Heart right ventricle (tissue), 16 donors: ENCODE results near the gene PNKP. TPM values are rescaled to one million over a fixed set of nuclear protein-coding genes. Genes with fewer than 3 reads are reported as not detected.

Experiments
- ATAC-seq, 8 donors: fragments of 200-7000 bp; cut with Tn5 transposase; one replicate each; pipeline ENCODE4 v1.9.1; 2020; ENCODE audit warnings: mild to moderate bottlenecking in 8 of 8, moderate library complexity in 8 of 8, moderate number of reproducible peaks in 1 of 8
- DNase-seq, 2 donors: peaks; one replicate each; pipeline ENCODE4 v3.0.0-alpha.2; 2020
- H3K27ac ChIP-seq, 10 donors: fragments of 200-600 bp; sonication (generic) in 2 of 10; one replicate each; pipeline versions ENCODE4 v1.5.0 to v1.8.0; 2020 to 2022; ENCODE audit warnings: mild to moderate bottlenecking in 3 of 10
- H3K27me3 ChIP-seq, 7 donors: fragments of 200-600 bp; one replicate each; pipeline ENCODE4 v1.8.0; 2021 to 2022; ENCODE audit warnings: mild to moderate bottlenecking in 2 of 7
- H3K36me3 ChIP-seq, 9 donors: fragments of 200-600 bp; sonication (generic) in 1 of 9; one replicate each; pipeline versions ENCODE4 v1.5.0 to v1.8.0; 2020 to 2022; ENCODE audit warnings: mild to moderate bottlenecking in 2 of 9
- H3K4me1 ChIP-seq, 9 donors: fragments of 200-600 bp; sonication (generic) in 1 of 9; one replicate each; pipeline versions ENCODE4 v1.5.0 to v1.8.0; 2020 to 2022; ENCODE audit warnings: mild to moderate bottlenecking in 4 of 9
- H3K4me3 ChIP-seq, 10 donors: fragments of 200-600 bp; sonication (generic) in 2 of 10; one replicate each; pipeline versions ENCODE4 v1.5.0 to v1.8.0; 2020 to 2022; ENCODE audit warnings: mild to moderate bottlenecking in 7 of 10, moderate library complexity in 2 of 10
- H3K9me3 ChIP-seq, 11 donors: fragments of 200-600 bp in 10 of 11; sonication (generic) in 2 of 11; one replicate each; pipeline versions ENCODE4 v1.5.0 to v1.8.0; 2013 to 2022; ENCODE audit warnings: mild to moderate bottlenecking in 2 of 11, control low read depth in 1 of 11, moderate library complexity in 1 of 11
- CTCF ChIP-seq, 9 donors: fragments of 200-600 bp; sonication (generic) in 2 of 9; IDR thresholded peaks; one replicate each; pipeline versions ENCODE4 v1.5.0 to v1.8.0; 2021 to 2022; ENCODE audit warnings: antibody characterized with exemption in 9 of 9, mild to moderate bottlenecking in 5 of 9, moderate library complexity in 1 of 9
- WGBS, 2 donors: extraction: QIAGEN DNeasy Blood & Tissue Kit; methylation state at CpG; one replicate each; pipeline ENCODE4 v1.1.7; 2013; ENCODE audit warnings: inconsistent platforms in 1 of 2; 5-methylcytosine and 5-hydroxymethylcytosine counted together
- intact Hi-C, 10 donors: fragments of 100-400 bp; cut with DNase I; formaldehyde crosslinking; loops; one replicate each; pipeline versions ENCODE4 v1.11.1 to v1.14.2; 2022
- long read RNA-seq, 3 donors: library from polyadenylated mRNA; unstranded; transcript quantifications; one replicate each; pipeline ENCODE4 v2.0.0, GENCODE V29; 2020 to 2021
- polyA plus RNA-seq, 2 donors: library from polyadenylated mRNA; stranded (reverse); fragments of 200-250 nt; gene quantifications; one replicate each; pipeline ENCODE4 v1.2.3, GENCODE V29; 2013
- total RNA-seq, 10 donors: library from RNA; stranded (reverse); fragmentation: NEBNext Ultra II Directional in 3 of 10; extraction: Animal tissue kit (Norgen Biotek cat#: 25700) in 3 of 10; gene quantifications; one replicate each; pipeline versions ENCODE4 v1.2.1 to v1.2.4, GENCODE V29; 2021 to 2023
- donor health status: Arrhythmogenic right ventricular cardiomyopathy.
- donor health status: ischemic (EF 13 %, LVEDD 7.1; RV severe dilation, severe dysfunction).
- donor health status: healthy with polysubstance abuse.
- donor health status: DM: no; HTN: yes; CAD: no.
- donor health status: DM: no; HTN: no; CAD: no.
- donor health status: ischemic (EF 25% LVEDD 6.9; RV normal size, moderate dysfunction).
- donor health status: ischemic (EF 25% LVEDD 5.7; RV mildly dilated, moderate dysfunction).
- donor health status: healthy.
- donor health status: DM: yes; HTN: yes; CAD: no.
- donor health status: Ischemic cardiomyopathy.
- donor health status: ischemic (EF 35%, LVEDD 5.7; RV mildly dilated, moderate dysfunction).
- donor health status: nonischemic (EF 11% LVEDD 7.7; RV severe dilation, severe dysfunction).
- donor health status: DM: yes; HTN: yes; CAD: no.
- donor health status: PGD.
- donor health status: ischemic (EF 29% LVEDD 5.4; RV normal size, mild dysfunction).
- donor health status: nonischemic (EF 23%, LVEDD 6.1; RV moderate dilation, normal function).

PNKP gene
- total RNA-seq (10 to 100 TPM; 24.0 to 43.9 (median 34.6) TPM), polyA plus RNA-seq (10 to 100 TPM; 31.8 to 91.7 TPM)
- long read RNA-seq, donor 1, transcript PNKP-207 (16 exons, 1,665 nt) = minor isoform, 7 of 30 reads
- long read RNA-seq, donor 1, transcript PNKP-201 (17 exons, 2,041 nt) = major isoform, 13 of 30 reads
- long read RNA-seq, donor 1, partial matches to known transcripts = 6 of 30 reads
- long read RNA-seq, donor 1, other reads (novel, unspliced or antisense) = 2 of 30 reads
- long read RNA-seq, donor 2, transcript PNKP-207 (16 exons, 1,665 nt) = minor isoform, 8 of 32 reads
- long read RNA-seq, donor 2, transcript PNKP-201 (17 exons, 2,041 nt) = major isoform, 11 of 32 reads
- long read RNA-seq, donor 2, partial matches to known transcripts = 6 of 32 reads
- long read RNA-seq, donor 2, other reads (novel, unspliced or antisense) = 5 of 32 reads
- long read RNA-seq, donor 3, transcript PNKP-201 (17 exons, 2,041 nt) = major isoform, 14 of 29 reads
- long read RNA-seq, donor 3, transcript PNKP-207 (16 exons, 1,665 nt) = minor isoform, 11 of 29 reads
- long read RNA-seq, donor 3, partial matches to known transcripts = 3 of 29 reads
- long read RNA-seq, donor 3, other reads (novel, unspliced or antisense) = 1 of 29 reads

- 0% methylated on average over 65 of the region's 65 CpGs for WGBS, 2 donors
- DNase-seq (peak; percentile 87 to 91), ATAC-seq (peak; percentile 62 to 76 (median 68))
- peaks cover 20 to 54% (median 48%) of the 10 kb centered on the region in 9 donors for H3K4me1 ChIP-seq
- TF ChIP-seq CTCF (IDR thresholded peaks at IDR 0.05) = no peak
- H3K4me3 ChIP-seq = peak within 1 kb of the TSS; percentile 58 to 86 (median 72)
- intact Hi-C loops = loop anchor here in 5 of 10 donors (5.0 to 10.0 kb wide), 3 partner anchors 50 to 352 kb away; partner anchors contain the start of genes MED25 (in 4 of the 5), FCGRT (in 1 of the 5) and PRMT1 (in 1 of the 5)
- H3K9me3 ChIP-seq = no peaks in the 10 kb centered on the region
- H3K36me3 ChIP-seq = peaks cover 0 to 44% (median 7%) of the 10 kb centered on the region in 9 donors
- peak within 1 kb of the TSS; percentile 55 to 96 (median 90) for H3K27ac ChIP-seq
- no peaks in the 10 kb centered on the region for H3K27me3 ChIP-seq
These were observed at the start of gene PNKP for GRCh38 chr19:49866933-49867782. PNKP (minus strand) TSS chr19:49867576; CDS start chr19:49867204, 372 bp downstream.

GRCh38 chr19:49915271-49915670 lies 47.9 kb upstream of the PNKP start:
- TF ChIP-seq CTCF (IDR thresholded peaks at IDR 0.05) = peak in 1 of 9 donors; percentile 10
- intact Hi-C loops = no loop called here
- no peak overlapping the region for H3K4me3 ChIP-seq
- 95 to 97% methylated on average over 6 of the region's 6 CpGs for WGBS, 2 donors
- peaks cover 0 to 85% (median 4%) of the 10 kb centered on the region in 9 donors for H3K36me3 ChIP-seq
- ATAC-seq (no peak), DNase-seq (no peak)
- H3K27ac ChIP-seq = no peak overlapping the region
- peaks cover 0 to 49% (median 8%) of the 10 kb centered on the region in 9 donors for H3K4me1 ChIP-seq
- H3K9me3 ChIP-seq = peaks cover 0 to 5% (median 0%) of the 10 kb centered on the region in 11 donors
- no peaks in the 10 kb centered on the region for H3K27me3 ChIP-seq

GRCh38 chr19:49913720-49914119 lies 46.3 kb upstream of the PNKP start:
- intact Hi-C loops = no loop called here
- no peak for ATAC-seq
- H3K27me3 ChIP-seq = no peaks in the 10 kb centered on the region
- DNase-seq = no peak
- no peak for TF ChIP-seq CTCF (IDR thresholded peaks at IDR 0.05)
- H3K9me3 ChIP-seq = peaks cover 0 to 5% (median 0%) of the 10 kb centered on the region in 11 donors
- peaks cover 0 to 89% (median 8%) of the 10 kb centered on the region in 9 donors for H3K36me3 ChIP-seq
- WGBS, 2 donors = 92 to 94% methylated on average over 10 of the region's 10 CpGs
- H3K27ac ChIP-seq = no peak overlapping the region
- H3K4me1 ChIP-seq = peaks cover 0 to 50% (median 8%) of the 10 kb centered on the region in 9 donors
- H3K4me3 ChIP-seq = no peak overlapping the region
